Eye (tissue), 1 donor: ENCODE results near the gene CEPT1.

ENCODE experiments used
- DNase-seq: peaks from one replicate; pipeline ENCODE4 v3.0.0-alpha.2; 2015

CEPT1 gene

GRCh38 chr1:111234258-111234657 lies 94.2 kb downstream of the CEPT1 start:
- no peak for DNase-seq
